Measurements from ENCODE around the gene SQOR.

DNA sequence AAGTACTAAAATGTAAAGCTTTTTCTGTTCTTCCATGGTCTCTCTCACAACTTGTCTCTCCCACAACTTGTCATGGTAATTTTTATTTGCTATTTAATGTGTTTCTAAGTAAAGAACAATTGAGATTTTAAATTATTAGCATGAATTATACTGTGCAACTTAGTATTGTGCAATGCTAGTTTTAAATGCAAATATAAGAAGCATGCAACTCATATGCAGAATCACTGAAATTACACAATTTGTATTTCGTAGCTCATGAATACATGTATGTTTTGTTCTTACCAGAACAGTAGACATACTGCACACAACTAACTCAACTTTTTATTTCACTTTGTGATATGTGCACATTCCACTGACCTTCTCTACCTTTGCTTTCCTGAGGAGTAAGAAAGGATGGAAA, 96.5 kb downstream of the SQOR start:
- TF ChIP-seq POLR2AphosphoS5 (IDR thresholded peaks at IDR 0.05) (no peak), CTCF (IDR thresholded peaks at IDR 0.05) (no peak), POLR2A (IDR thresholded peaks at IDR 0.05) (no peak), EP300 (IDR thresholded peaks at IDR 0.05) (no peak)

All from suprapubic skin (tissue), 4 donors.